GM23338 (cell line): ENCODE data around the gene UCN. TPM values are rescaled to one million over a fixed set of nuclear protein-coding genes. Genes with fewer than 3 reads are reported as not detected.

Experiments
- ATAC-seq: fragments of 200-7000 bp; cut with Tn5 transposase; 3 replicates; pipeline ENCODE4 v1.9.1; 2020
- DNase-seq: peaks from one replicate; pipeline ENCODE4 v3.0.0-alpha.2; 2015; ENCODE audit warnings: low spot score
- H2AFZ ChIP-seq: fragments of 200-600 bp; sonication (generic); 2 replicates; pipeline ENCODE4 v1.8.0; 2016; ENCODE audit warnings: antibody characterized with exemption, mild to moderate bottlenecking, moderate library complexity
- H3F3A ChIP-seq: fragments of 200-600 bp; sonication (generic); replicated peaks from 2 replicates; pipeline ENCODE4 v1.8.0; 2017; ENCODE audit warnings: antibody characterized with exemption, mixed run types, low read depth
- H3K27ac ChIP-seq: fragments of 200-600 bp; sonication (generic); 2 replicates; pipeline ENCODE4 v1.6.1; 2016; ENCODE audit warnings: low read depth
- H3K27me3 ChIP-seq: fragments of 200-600 bp; sonication (generic); 2 replicates; pipeline ENCODE4 v1.8.0; 2016; ENCODE audit warnings: mild to moderate bottlenecking, mixed run types, moderate library complexity; ENCODE audit not compliant: insufficient read depth
- H3K36me3 ChIP-seq: fragments of 200-600 bp; sonication (generic); 2 replicates; pipeline ENCODE4 v1.8.0; 2016; ENCODE audit warnings: mild to moderate bottlenecking; ENCODE audit not compliant: insufficient read depth
- H3K4me1 ChIP-seq: fragments of 200-600 bp; sonication (generic); 2 replicates; pipeline ENCODE4 v1.8.0; 2016; ENCODE audit warnings: mild to moderate bottlenecking, moderate library complexity; ENCODE audit not compliant: insufficient read depth
- H3K4me2 ChIP-seq: fragments of 200-600 bp; sonication (generic); 2 replicates; pipeline ENCODE4 v1.7.1; 2017; ENCODE audit warnings: mixed run types
- H3K4me3 ChIP-seq: fragments of 200-600 bp; sonication (generic); 2 replicates; pipeline ENCODE4 v1.6.1; 2016; ENCODE audit warnings: mixed run types
- H3K79me2 ChIP-seq: fragments of 200-600 bp; sonication (generic); replicated peaks from 2 replicates; pipeline ENCODE4 v1.8.0; 2017; ENCODE audit warnings: mild to moderate bottlenecking; ENCODE audit not compliant: insufficient read depth
- H3K9me2 ChIP-seq: fragments of 200-600 bp; sonication (generic); 2 replicates; pipeline ENCODE4 v1.8.0; 2017; ENCODE audit not compliant: insufficient read depth
- H4K20me1 ChIP-seq: fragments of 200-600 bp; sonication (generic); replicated peaks from 2 replicates; pipeline ENCODE4 v1.8.0; 2017; ENCODE audit warnings: mild to moderate bottlenecking; ENCODE audit not compliant: insufficient read depth
- H3K27ac Mint-ChIP-seq: 2 replicates; pipeline ENCODE4 v1.8.0; 2020; ENCODE audit warnings: inconsistent platforms, mild to moderate bottlenecking, moderate library complexity, mixed read lengths
- H3K27me3 Mint-ChIP-seq: 3 replicates; pipeline ENCODE4 v1.8.0; 2022; ENCODE audit warnings: low read depth, mild to moderate bottlenecking, moderate library complexity, mixed read lengths, inconsistent platforms; ENCODE audit not compliant: insufficient read depth, poor library complexity
- H3K36me3 Mint-ChIP-seq: 3 replicates; pipeline ENCODE4 v1.8.0; 2021; ENCODE audit warnings: low read depth, mild to moderate bottlenecking, inconsistent platforms, moderate library complexity, mixed read lengths
- H3K4me1 Mint-ChIP-seq: 3 replicates; pipeline ENCODE4 v1.8.0; 2020; ENCODE audit warnings: mild to moderate bottlenecking, inconsistent platforms, mixed read lengths
- H3K4me3 Mint-ChIP-seq: 3 replicates; pipeline ENCODE4 v1.8.0; 2021; ENCODE audit warnings: moderate library complexity, mild to moderate bottlenecking, inconsistent platforms, mixed read lengths
- H3K9me3 Mint-ChIP-seq: 3 replicates; pipeline ENCODE4 v1.8.0; 2020; ENCODE audit warnings: moderate library complexity, mild to moderate bottlenecking, inconsistent platforms, mixed read lengths
- CREB1 ChIP-seq: fragments of 250-450 bp; sonication (Bioruptor Pico); IDR thresholded peaks from 2 replicates; pipeline ENCODE4 v1.5.0; 2020; ENCODE audit warnings: low read depth, mild to moderate bottlenecking, moderate library complexity
- CTCF ChIP-seq, 2 experiments: fragments of 200-600 bp in 1 of 2; sonication (generic) in 1 of 2; conservative IDR thresholded peaks; 2 replicates each; pipeline versions ENCODE4 v1.5.1 to v1.6.1; 2016 to 2017; ENCODE audit warnings: antibody characterized with exemption in 2 of 2, low read depth in 2 of 2, mild to moderate bottlenecking in 2 of 2, moderate library complexity in 1 of 2
- EZH2 ChIP-seq: fragments of 200-600 bp; sonication (generic); IDR thresholded peaks from one replicate; pipeline ENCODE4 v1.8.0; 2017; ENCODE audit warnings: antibody characterized with exemption, mild to moderate bottlenecking, low read depth; ENCODE audit not compliant: unreplicated experiment
- EZH2phosphoT487 ChIP-seq: fragments of 200-600 bp; sonication (generic); IDR thresholded peaks from one replicate; pipeline ENCODE4 v1.8.1; 2018; ENCODE audit warnings: antibody characterized with exemption; ENCODE audit not compliant: unreplicated experiment
- JUNB ChIP-seq: IDR thresholded peaks from one replicate; pipeline ENCODE4 v1.6.1; 2016; ENCODE audit warnings: antibody characterized with exemption; ENCODE audit not compliant: unreplicated experiment
- NANOG ChIP-seq: IDR thresholded peaks from 2 replicates; pipeline ENCODE4 v1.6.1; 2016; ENCODE audit warnings: antibody characterized with exemption, borderline replicate concordance
- ZNF114 ChIP-seq: fragments of 250-450 bp; sonication (Bioruptor Pico); IDR thresholded peaks from 2 replicates; pipeline ENCODE4 v1.5.0; 2020; ENCODE audit warnings: mild to moderate bottlenecking, moderate library complexity
- polyA plus RNA-seq: library from polyadenylated mRNA; unstranded; fragments of >200 nt; fragmentation: Nextera tagmentation; extraction: Ambion mirVana; gene quantifications from 2 replicates; pipeline ENCODE4 v1.2.1, GENCODE V29; 2016
- total RNA-seq: library from RNA; depleted of rRNA; stranded (reverse); fragments of >200 nt; shearing (Covaris generic); gene quantifications from 2 replicates; pipeline ENCODE4 v1.2.3, GENCODE V29; 2014
- TF ChIP-seq, protein P1 (sequence below): IDR thresholded peaks from one replicate; pipeline ENCODE4 v1.6.1; 2018; ENCODE audit warnings: antibody characterized with exemption; ENCODE audit not compliant: unreplicated experiment
- TF ChIP-seq, protein P2 (sequence below): IDR thresholded peaks from 2 replicates; pipeline ENCODE4 v1.6.1; 2016; ENCODE audit warnings: antibody characterized with exemption

Gene UCN
- total and polyA plus RNA-seq, 2 experiments from 2014 or later, result 0.59 to 0.99 TPM

GRCh38 chr2:27281855-27282559 is 26.2 kb downstream of the UCN start, which contains the start of gene TRIM54:
Gene TRIM54, plus strand, starts transcription at chr2:27282429. Its CDS starts 303 bp downstream, at chr2:27282732.
- no peaks in the 10 kb centered on the region for H3K27me3 ChIP-seq
- H3K27ac ChIP-seq, result peak within 1 kb of the TSS; percentile 56; the same call in 1 of the 2 replicates
- H3K79me2 ChIP-seq, result no peaks in the 10 kb centered on the region
- H3K4me2 ChIP-seq, result peak within 1 kb of the TSS; percentile 76
- no peaks in the 10 kb centered on the region for H4K20me1 ChIP-seq
- H2AFZ ChIP-seq, result peak within 1 kb of the TSS; percentile 97
- ATAC-seq (peak; percentile 75), DNase-seq (peak; percentile 29)
- H3F3A ChIP-seq, result peaks cover 13% of the 10 kb centered on the region
- H3K4me3 ChIP-seq, result peak within 1 kb of the TSS; percentile 41
- H3K36me3 ChIP-seq, result no peaks in the 10 kb centered on the region
- H3K9me3 Mint-ChIP-seq, result no peaks in the 10 kb centered on the region
- peaks cover 27% of the 10 kb centered on the region for H3K4me1 ChIP-seq
- H3K4me1 Mint-ChIP-seq, result peaks cover 46% of the 10 kb centered on the region
- H3K27ac Mint-ChIP-seq, result peak within 1 kb of the TSS; percentile 86
- H3K27me3 Mint-ChIP-seq, result peaks cover 21% of the 10 kb centered on the region
- no peak for TF ChIP-seq JUNB
- peak; percentile 35; the same call in 1 of the 2 replicates for TF ChIP-seq NANOG
- H3K4me3 Mint-ChIP-seq, result peak within 1 kb of the TSS; percentile 63
- H3K9me2 ChIP-seq, result peaks cover 4% of the 10 kb centered on the region; the same call in 1 of the 2 replicates
- H3K36me3 Mint-ChIP-seq, result no peaks in the 10 kb centered on the region

DNA sequence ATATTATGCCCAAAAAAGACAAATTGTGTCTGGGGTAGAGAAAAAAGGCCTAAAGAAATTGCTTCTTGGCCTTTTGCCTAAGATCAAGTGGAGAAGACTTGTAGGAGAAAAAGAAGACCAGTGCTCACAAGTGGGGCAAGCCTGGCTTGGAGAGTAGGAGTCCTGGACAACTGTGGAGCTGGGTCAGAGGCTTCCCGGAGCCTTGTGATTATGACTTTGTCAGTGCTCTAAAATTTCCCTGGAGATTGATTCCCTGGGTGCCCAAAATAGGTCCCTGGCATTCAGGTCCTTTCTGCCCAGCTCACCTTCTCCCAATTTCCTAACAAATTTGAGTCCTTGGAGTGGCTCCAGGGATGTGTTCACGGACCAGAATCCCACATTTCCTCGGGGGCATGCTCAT is 26.8 kb downstream of the UCN start:
- DNase-seq (no peak), ATAC-seq (no peak)
- H3K36me3 Mint-ChIP-seq, result no peaks in the 10 kb centered on the region
- no peak overlapping the region for H3K27ac Mint-ChIP-seq
- 0 out of 3 replicates have a peak overlapping the region, but pooled peaks have one; percentile 63 for H3K4me3 Mint-ChIP-seq
- no peak for TF ChIP-seq NANOG
- no peaks in the 10 kb centered on the region for H4K20me1 ChIP-seq
- H3K36me3 ChIP-seq, result no peaks in the 10 kb centered on the region
- no peaks in the 10 kb centered on the region for H3K79me2 ChIP-seq
- 0 out of 2 replicates have a peak overlapping the region, but pooled peaks have one; percentile 41 for H3K4me3 ChIP-seq
- H3K9me3 Mint-ChIP-seq, result no peaks in the 10 kb centered on the region
- peaks cover 40% of the 10 kb centered on the region for H3K4me1 Mint-ChIP-seq
- peaks cover 9% of the 10 kb centered on the region for H3F3A ChIP-seq
- H3K27ac ChIP-seq, result no peak overlapping the region
- peak overlapping the region; percentile 97; the same call in 1 of the 2 replicates for H2AFZ ChIP-seq
- peaks cover 27% of the 10 kb centered on the region for H3K4me1 ChIP-seq
- peak overlapping the region; percentile 76; the same call in 1 of the 2 replicates for H3K4me2 ChIP-seq
- peaks cover 4% of the 10 kb centered on the region; the same call in 1 of the 2 replicates for H3K9me2 ChIP-seq
- H3K27me3 ChIP-seq, result no peaks in the 10 kb centered on the region
- H3K27me3 Mint-ChIP-seq, result peaks cover 21% of the 10 kb centered on the region

GRCh38 chr2:27280826-27281225 is 27.4 kb downstream of the UCN start:
- no peaks in the 10 kb centered on the region for H3K79me2 ChIP-seq
- Mint-ChIP-seq H3K27ac (no peak overlapping the region), H3K27me3 (peaks cover 21% of the 10 kb centered on the region)
- TF ChIP-seq JUNB (no peak), CREB1 (CRISPR knock-in tag) (no peak), EZH2 (no peak), EZH2phosphoT487 (no peak), NANOG (no peak), ZNF114 (CRISPR knock-in tag) (no peak), CTCF (conservative IDR thresholded peaks at IDR 0.05; ENCODE audit: low read depth in 2 of 2) (no peak)
- TF ChIP-seq, protein P1, sequence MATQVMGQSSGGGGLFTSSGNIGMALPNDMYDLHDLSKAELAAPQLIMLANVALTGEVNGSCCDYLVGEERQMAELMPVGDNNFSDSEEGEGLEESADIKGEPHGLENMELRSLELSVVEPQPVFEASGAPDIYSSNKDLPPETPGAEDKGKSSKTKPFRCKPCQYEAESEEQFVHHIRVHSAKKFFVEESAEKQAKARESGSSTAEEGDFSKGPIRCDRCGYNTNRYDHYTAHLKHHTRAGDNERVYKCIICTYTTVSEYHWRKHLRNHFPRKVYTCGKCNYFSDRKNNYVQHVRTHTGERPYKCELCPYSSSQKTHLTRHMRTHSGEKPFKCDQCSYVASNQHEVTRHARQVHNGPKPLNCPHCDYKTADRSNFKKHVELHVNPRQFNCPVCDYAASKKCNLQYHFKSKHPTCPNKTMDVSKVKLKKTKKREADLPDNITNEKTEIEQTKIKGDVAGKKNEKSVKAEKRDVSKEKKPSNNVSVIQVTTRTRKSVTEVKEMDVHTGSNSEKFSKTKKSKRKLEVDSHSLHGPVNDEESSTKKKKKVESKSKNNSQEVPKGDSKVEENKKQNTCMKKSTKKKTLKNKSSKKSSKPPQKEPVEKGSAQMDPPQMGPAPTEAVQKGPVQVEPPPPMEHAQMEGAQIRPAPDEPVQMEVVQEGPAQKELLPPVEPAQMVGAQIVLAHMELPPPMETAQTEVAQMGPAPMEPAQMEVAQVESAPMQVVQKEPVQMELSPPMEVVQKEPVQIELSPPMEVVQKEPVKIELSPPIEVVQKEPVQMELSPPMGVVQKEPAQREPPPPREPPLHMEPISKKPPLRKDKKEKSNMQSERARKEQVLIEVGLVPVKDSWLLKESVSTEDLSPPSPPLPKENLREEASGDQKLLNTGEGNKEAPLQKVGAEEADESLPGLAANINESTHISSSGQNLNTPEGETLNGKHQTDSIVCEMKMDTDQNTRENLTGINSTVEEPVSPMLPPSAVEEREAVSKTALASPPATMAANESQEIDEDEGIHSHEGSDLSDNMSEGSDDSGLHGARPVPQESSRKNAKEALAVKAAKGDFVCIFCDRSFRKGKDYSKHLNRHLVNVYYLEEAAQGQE, result no peak
- TF ChIP-seq, protein P2, sequence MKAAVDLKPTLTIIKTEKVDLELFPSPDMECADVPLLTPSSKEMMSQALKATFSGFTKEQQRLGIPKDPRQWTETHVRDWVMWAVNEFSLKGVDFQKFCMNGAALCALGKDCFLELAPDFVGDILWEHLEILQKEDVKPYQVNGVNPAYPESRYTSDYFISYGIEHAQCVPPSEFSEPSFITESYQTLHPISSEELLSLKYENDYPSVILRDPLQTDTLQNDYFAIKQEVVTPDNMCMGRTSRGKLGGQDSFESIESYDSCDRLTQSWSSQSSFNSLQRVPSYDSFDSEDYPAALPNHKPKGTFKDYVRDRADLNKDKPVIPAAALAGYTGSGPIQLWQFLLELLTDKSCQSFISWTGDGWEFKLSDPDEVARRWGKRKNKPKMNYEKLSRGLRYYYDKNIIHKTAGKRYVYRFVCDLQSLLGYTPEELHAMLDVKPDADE, result no peak

More at GRCh38 chr2:27280826-27281225, 27.4 kb downstream of the UCN start:
- ATAC-seq, result no peak
- Histone ChIP-seq H3K9me2 (peaks cover 4% of the 10 kb centered on the region; the same call in 1 of the 2 replicates), H3K4me1 (peaks cover 27% of the 10 kb centered on the region), H4K20me1 (no peaks in the 10 kb centered on the region), H3K4me3 (no peak overlapping the region), H3F3A (peaks cover 9% of the 10 kb centered on the region), H2AFZ (no peak overlapping the region), H3K27me3 (no peaks in the 10 kb centered on the region), H3K36me3 (no peaks in the 10 kb centered on the region), H3K27ac (no peak overlapping the region), H3K4me2 (no peak overlapping the region)
- Mint-ChIP-seq H3K4me1 (peaks cover 36% of the 10 kb centered on the region), H3K9me3 (no peaks in the 10 kb centered on the region), H3K36me3 (no peaks in the 10 kb centered on the region), H3K4me3 (no peak overlapping the region)
- DNase-seq, result no peak
